Glutamatergic neuron (in vitro differentiated cells): ENCODE measurements around the gene SPINK7. TPM values are rescaled to one million over a fixed set of nuclear protein-coding genes. Genes with fewer than 3 reads are reported as not detected.

Experiments used
- DNase-seq: peaks from one replicate; pipeline ENCODE4 v3.0.0; 2022
- H3K27ac Mint-ChIP-seq: one replicate; pipeline ENCODE4 v1.8.0; 2020; ENCODE audit warnings: mild to moderate bottlenecking, mixed read lengths, inconsistent platforms; ENCODE audit not compliant: unreplicated experiment
- H3K27me3 Mint-ChIP-seq: one replicate; pipeline ENCODE4 v1.8.0; 2020; ENCODE audit warnings: mild to moderate bottlenecking, moderate library complexity, mixed read lengths, inconsistent platforms; ENCODE audit not compliant: unreplicated experiment
- H3K36me3 Mint-ChIP-seq: one replicate; pipeline ENCODE4 v1.8.0; 2020; ENCODE audit warnings: mild to moderate bottlenecking, mixed read lengths, inconsistent platforms; ENCODE audit not compliant: unreplicated experiment
- H3K4me1 Mint-ChIP-seq: one replicate; pipeline ENCODE4 v1.8.0; 2020; ENCODE audit warnings: mild to moderate bottlenecking, low read depth, mixed read lengths, inconsistent platforms; ENCODE audit not compliant: unreplicated experiment
- H3K4me3 Mint-ChIP-seq: one replicate; pipeline ENCODE4 v1.8.0; 2020; ENCODE audit warnings: mild to moderate bottlenecking, mixed read lengths, inconsistent platforms; ENCODE audit not compliant: unreplicated experiment
- H3K9me3 Mint-ChIP-seq: one replicate; pipeline ENCODE4 v1.8.0; 2020; ENCODE audit warnings: mild to moderate bottlenecking, moderate library complexity, mixed read lengths, inconsistent platforms; ENCODE audit not compliant: unreplicated experiment
- CTCF ChIP-seq: fragments of 200-600 bp; sonication (generic); IDR thresholded peaks from one replicate; pipeline ENCODE4 v1.5.0; 2021; ENCODE audit not compliant: partially characterized antibody, unreplicated experiment
- total RNA-seq: library from RNA; stranded (reverse); fragmentation: NEBNext Ultra II Directional; extraction: Animal tissue kit (Norgen Biotek cat#: 25700); gene quantifications from one replicate; pipeline ENCODE4 v1.2.1, GENCODE V29; 2021; ENCODE audit not compliant: unreplicated experiment

The SPINK7 gene
- total RNA-seq, 1 donor from 2014 or later: not detected

DNA sequence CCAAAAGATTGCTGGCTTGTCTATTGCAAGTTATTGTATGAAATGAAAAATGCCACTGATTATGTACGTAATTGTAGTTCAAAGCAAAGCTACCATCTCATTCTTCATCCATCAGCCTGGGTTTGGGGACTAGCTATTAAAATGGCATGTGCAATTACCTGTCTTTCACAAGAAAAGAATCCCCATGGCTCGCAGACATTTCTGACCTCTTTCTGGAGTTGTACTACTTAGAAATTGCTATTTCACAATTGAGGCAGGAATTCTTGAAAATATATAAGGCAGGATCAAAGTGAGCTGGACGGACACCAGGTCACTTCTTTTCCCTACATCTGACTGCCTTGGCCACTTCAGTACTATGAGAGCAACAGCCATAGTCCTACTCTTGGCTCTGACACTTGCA is 23.0 kb downstream of the SPINK7 start, which contains the start of gene SPINK9:
Gene SPINK9 (plus strand): TSS at position 301 of the 400 bp plus-strand sequence. CDS start 55 bp downstream, at position 356.
- no peak for TF ChIP-seq CTCF
- no peaks in the 10 kb centered on the region for H3K27me3 Mint-ChIP-seq
- H3K36me3 Mint-ChIP-seq: no peaks in the 10 kb centered on the region
- H3K27ac Mint-ChIP-seq: no peak within 1 kb of the TSS
- peaks cover 2% of the 10 kb centered on the region for H3K9me3 Mint-ChIP-seq
- H3K4me3 Mint-ChIP-seq: no peak within 1 kb of the TSS
- H3K4me1 Mint-ChIP-seq: no peaks in the 10 kb centered on the region
- no peak for DNase-seq

DNA sequence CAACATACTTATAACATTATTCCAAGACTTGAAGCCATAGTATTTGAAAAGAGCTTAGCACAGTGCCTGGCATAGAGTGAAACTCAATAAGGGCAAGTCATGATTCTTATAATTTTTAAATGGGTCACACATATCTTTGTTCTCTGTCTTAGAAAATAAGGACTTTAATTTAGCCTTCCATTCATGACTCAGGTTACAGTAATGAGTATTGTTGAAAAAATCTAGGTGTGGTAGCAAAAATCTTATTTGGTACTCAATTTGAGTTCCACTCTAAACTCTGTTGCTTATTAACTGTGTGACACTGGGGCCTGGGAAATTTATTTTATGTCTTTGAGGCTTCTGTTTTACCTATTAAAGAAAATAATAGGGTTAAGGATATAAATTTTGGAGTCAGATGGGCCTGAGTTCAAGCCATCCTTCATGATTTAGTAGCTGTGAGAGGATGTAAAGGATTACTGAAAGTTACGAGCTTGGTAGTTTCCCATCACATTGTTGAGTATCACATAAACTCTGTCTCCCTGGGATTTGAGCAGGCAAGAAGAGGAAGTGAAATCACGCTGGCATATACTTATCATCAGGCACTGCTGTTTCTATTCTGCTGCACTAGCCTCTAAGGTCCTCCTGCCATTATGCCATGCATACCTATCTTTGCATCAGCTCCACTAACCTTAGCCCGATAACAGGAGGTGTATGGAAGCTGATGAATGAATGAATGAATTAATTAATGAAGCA is 24.6 kb downstream of the SPINK7 start:
- H3K9me3 Mint-ChIP-seq: peaks cover 2% of the 10 kb centered on the region
- no peak overlapping the region for H3K27ac Mint-ChIP-seq
- TF ChIP-seq CTCF: no peak
- no peaks in the 10 kb centered on the region for H3K4me1 Mint-ChIP-seq
- H3K4me3 Mint-ChIP-seq: no peak overlapping the region
- H3K36me3 Mint-ChIP-seq: no peaks in the 10 kb centered on the region
- H3K27me3 Mint-ChIP-seq: no peaks in the 10 kb centered on the region
- DNase-seq: no peak

DNA sequence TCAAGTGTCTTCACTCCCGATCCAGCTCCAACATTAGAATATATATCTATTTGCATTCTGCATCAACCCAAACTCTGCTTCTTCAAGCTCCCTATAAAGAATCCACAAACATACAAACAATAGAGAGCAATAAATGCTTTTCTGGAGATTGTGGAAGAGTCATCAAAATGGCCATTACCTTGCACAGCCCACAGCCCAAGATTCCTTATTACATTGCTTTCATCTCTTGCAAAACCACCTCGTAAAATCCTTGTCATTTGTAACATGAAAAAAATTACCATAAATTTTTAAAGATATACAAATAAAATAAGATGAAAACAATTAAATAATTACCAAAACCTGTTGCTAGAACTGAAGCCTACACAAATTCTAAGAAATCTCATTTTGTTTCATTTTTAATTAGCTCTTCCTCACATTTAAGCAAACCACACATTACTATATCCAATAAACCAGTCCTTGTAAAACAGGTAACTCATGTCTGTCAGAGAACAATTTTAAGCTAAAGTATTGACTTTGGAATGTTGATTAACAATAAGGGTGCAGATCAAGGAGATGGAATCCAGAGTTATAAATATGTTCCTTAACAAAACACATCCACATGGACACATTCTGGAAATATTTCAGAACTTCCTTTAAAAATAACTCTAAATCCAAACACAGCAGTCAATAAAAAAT is 30.3 kb downstream of the SPINK7 start:
- H3K9me3 Mint-ChIP-seq: no peaks in the 10 kb centered on the region
- DNase-seq: no peak
- H3K4me1 Mint-ChIP-seq: no peaks in the 10 kb centered on the region
- no peak for TF ChIP-seq CTCF
- H3K4me3 Mint-ChIP-seq: no peak overlapping the region
- no peak overlapping the region for H3K27ac Mint-ChIP-seq
- no peaks in the 10 kb centered on the region for H3K36me3 Mint-ChIP-seq
- H3K27me3 Mint-ChIP-seq: no peaks in the 10 kb centered on the region

DNA sequence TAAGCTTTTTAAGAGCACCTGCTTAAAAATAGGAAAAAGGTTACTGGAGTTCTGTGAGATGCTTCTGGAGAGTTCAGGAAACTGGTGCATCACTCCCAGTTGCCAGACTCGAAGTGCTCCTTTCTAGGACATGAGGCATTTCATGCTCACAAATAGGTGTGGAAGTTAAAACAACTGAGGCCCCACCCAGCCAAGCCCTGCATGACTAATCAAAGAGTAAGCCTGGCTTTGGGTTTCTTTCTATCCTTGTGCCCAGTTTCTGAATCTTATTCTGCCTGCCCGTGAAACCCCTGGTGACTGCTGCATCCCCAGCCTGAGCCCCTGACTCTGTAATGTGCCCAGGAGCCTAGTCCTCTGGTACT is 30.8 kb downstream of the SPINK7 start:
- no peak for TF ChIP-seq CTCF
- no peak for DNase-seq
- no peak overlapping the region for H3K4me3 Mint-ChIP-seq
- no peaks in the 10 kb centered on the region for H3K9me3 Mint-ChIP-seq
- H3K36me3 Mint-ChIP-seq: no peaks in the 10 kb centered on the region
- no peaks in the 10 kb centered on the region for H3K27me3 Mint-ChIP-seq
- H3K27ac Mint-ChIP-seq: no peak overlapping the region
- H3K4me1 Mint-ChIP-seq: no peaks in the 10 kb centered on the region
